H9 (cell line): Measurements from ENCODE around the gene MIB2. TPM values are rescaled to one million over a fixed set of nuclear protein-coding genes. Genes with fewer than 3 reads are reported as not detected.
A peak's percentile ranks its signal among the peaks of the same experiment; 100 is the strongest.
"Not testable (repeated sequence)": the region's sequence is repeated elsewhere in the genome, so short reads cannot be mapped to it uniquely, and the experiment has no call there.

Source experiments
- DNase-seq: peaks from one replicate; pipeline ENCODE4 v3.0.0-alpha.2; 2017
- H2AFZ ChIP-seq: one replicate; pipeline ENCODE4 v1.6.1; 2013; ENCODE audit warnings: mild to moderate bottlenecking, low read length, control low read depth, moderate library complexity
- H2AK5ac ChIP-seq: 2 replicates; pipeline ENCODE4 v1.6.1; 2013; ENCODE audit warnings: low read length, control low read depth, mixed read lengths; ENCODE audit not compliant: insufficient read length
- H2BK120ac ChIP-seq: one replicate; pipeline ENCODE4 v1.6.1; 2013; ENCODE audit warnings: low read depth, mild to moderate bottlenecking, low read length, control low read depth, inconsistent platforms; ENCODE audit not compliant: poor library complexity, severe bottlenecking
- H2BK12ac ChIP-seq: 2 replicates; pipeline ENCODE4 v1.6.1; 2013; ENCODE audit warnings: low read length, control low read depth, mixed read lengths, low read depth; ENCODE audit not compliant: insufficient read length
- H2BK15ac ChIP-seq: 2 replicates; pipeline ENCODE4 v1.6.1; 2013; ENCODE audit warnings: low read depth, low read length, control low read depth
- H2BK20ac ChIP-seq: one replicate; pipeline ENCODE4 v1.6.1; 2013; ENCODE audit warnings: low read depth, mild to moderate bottlenecking, low read length, control low read depth, inconsistent platforms; ENCODE audit not compliant: poor library complexity, severe bottlenecking
- H2BK5ac ChIP-seq: 2 replicates; pipeline ENCODE4 v1.6.1; 2013; ENCODE audit warnings: low read length, control low read depth, mixed read lengths; ENCODE audit not compliant: insufficient read length
- H3K14ac ChIP-seq: 2 replicates; pipeline ENCODE4 v1.6.1; 2013; ENCODE audit warnings: low read length, control low read depth; ENCODE audit not compliant: insufficient read depth
- H3K18ac ChIP-seq: 2 replicates; pipeline ENCODE4 v1.6.1; 2013; ENCODE audit warnings: low read depth, mild to moderate bottlenecking, mixed read lengths, low read length, control low read depth; ENCODE audit not compliant: insufficient read length
- H3K23ac ChIP-seq: 2 replicates; pipeline ENCODE4 v1.6.1; 2013; ENCODE audit warnings: low read length, control low read depth, mixed read lengths, low read depth; ENCODE audit not compliant: insufficient read length
- H3K23me2 ChIP-seq: 2 replicates; pipeline ENCODE4 v1.6.1; 2013; ENCODE audit warnings: low read depth, mild to moderate bottlenecking, mixed read lengths, low read length, control low read depth; ENCODE audit not compliant: insufficient read length, poor library complexity, severe bottlenecking
- H3K27ac ChIP-seq: 2 replicates; pipeline ENCODE4 v1.5.1; 2013; ENCODE audit warnings: low read length, control low read depth, mixed read lengths, low read depth; ENCODE audit not compliant: insufficient read length
- H3K27me3 ChIP-seq: 2 replicates; pipeline ENCODE4 v1.6.1; 2013; ENCODE audit warnings: low read length, control low read depth, inconsistent platforms; ENCODE audit not compliant: insufficient read depth
- H3K4ac ChIP-seq: 2 replicates; pipeline ENCODE4 v1.6.1; 2013; ENCODE audit warnings: low read depth, mild to moderate bottlenecking, control low read depth, inconsistent platforms, low read length, moderate library complexity
- H3K4me1 ChIP-seq: 2 replicates; pipeline ENCODE4 v1.6.1; 2013; ENCODE audit warnings: low read length, control low read depth, inconsistent platforms; ENCODE audit not compliant: insufficient read depth
- H3K4me2 ChIP-seq: 2 replicates; pipeline ENCODE4 v1.6.1; 2013; ENCODE audit warnings: low read length, control low read depth, mixed read lengths; ENCODE audit not compliant: insufficient read length, insufficient read depth
- H3K56ac ChIP-seq: 2 replicates; pipeline ENCODE4 v1.6.1; 2013; ENCODE audit warnings: low read depth, mild to moderate bottlenecking, mixed read lengths, low read length, control low read depth; ENCODE audit not compliant: insufficient read length
- H3K79me1 ChIP-seq: 2 replicates; pipeline ENCODE4 v1.6.1; 2013; ENCODE audit warnings: low read depth, mild to moderate bottlenecking, moderate library complexity, low read length, control low read depth, inconsistent platforms; ENCODE audit not compliant: insufficient read depth, poor library complexity, severe bottlenecking
- H3K79me2 ChIP-seq: 2 replicates; pipeline ENCODE4 v1.6.1; 2013; ENCODE audit warnings: low read length, control low read depth, inconsistent platforms; ENCODE audit not compliant: insufficient read depth
- H3K9ac ChIP-seq: 2 replicates; pipeline ENCODE4 v1.6.1; 2013; ENCODE audit warnings: low read length, control low read depth, mixed read lengths; ENCODE audit not compliant: insufficient read length; ENCODE audit errors: extremely low read depth
- H3K9me3 ChIP-seq: one replicate; pipeline ENCODE4 v1.6.1; 2013; ENCODE audit warnings: low read depth, low read length, inconsistent platforms; ENCODE audit not compliant: control insufficient read depth
- H3T11ph ChIP-seq: one replicate; pipeline ENCODE4 v1.6.1; 2013; ENCODE audit warnings: mild to moderate bottlenecking, low read length, control low read depth, inconsistent platforms
- H4K20me1 ChIP-seq: one replicate; pipeline ENCODE4 v1.6.1; 2013; ENCODE audit not compliant: control insufficient read depth, insufficient read length, insufficient read depth
- H4K5ac ChIP-seq: 2 replicates; pipeline ENCODE4 v1.6.1; 2013; ENCODE audit warnings: low read depth, mild to moderate bottlenecking, mixed read lengths, low read length, control low read depth; ENCODE audit not compliant: insufficient read length
- H4K8ac ChIP-seq: replicated peaks from 2 replicates; pipeline ENCODE4 v1.6.1; 2013; ENCODE audit warnings: low read length, control low read depth, mixed read lengths, low read depth; ENCODE audit not compliant: insufficient read length
- H4K91ac ChIP-seq: 2 replicates; pipeline ENCODE4 v1.6.1; 2013; ENCODE audit warnings: low read depth, mild to moderate bottlenecking, moderate library complexity, mixed read lengths, low read length, control low read depth; ENCODE audit not compliant: insufficient read length
- H3K27ac Mint-ChIP-seq, 3 experiments: 2 replicates in 2 of 3; 3 replicates in 1 of 3; pipeline ENCODE4 v1.8.0; 2020 to 2021; ENCODE audit warnings: mixed read lengths in 3 of 3, mild to moderate bottlenecking in 1 of 3, moderate library complexity in 1 of 3
- H3K27me3 Mint-ChIP-seq: 2 replicates; pipeline ENCODE4 v1.8.0; 2021; ENCODE audit warnings: low read depth, mild to moderate bottlenecking, moderate library complexity, mixed read lengths
- H3K36me3 Mint-ChIP-seq, 3 experiments: 2 replicates in 2 of 3; 3 replicates in 1 of 3; pipeline ENCODE4 v1.8.0; 2020 to 2021; ENCODE audit warnings: low read depth in 3 of 3, mixed read lengths in 3 of 3; ENCODE audit not compliant: insufficient read depth in 1 of 3
- H3K4me1 Mint-ChIP-seq, 2 experiments: 2 replicates each; pipeline ENCODE4 v1.8.0; 2020; ENCODE audit warnings: mixed read lengths in 2 of 2
- H3K4me3 Mint-ChIP-seq, 2 experiments: 2 replicates in 1 of 2; 3 replicates in 1 of 2; pipeline ENCODE4 v1.8.0; 2020 to 2021; ENCODE audit warnings: mild to moderate bottlenecking in 2 of 2, mixed read lengths in 2 of 2, moderate library complexity in 1 of 2
- H3K9me3 Mint-ChIP-seq, 2 experiments: 2 replicates in 1 of 2; 3 replicates in 1 of 2; pipeline ENCODE4 v1.8.0; 2020; ENCODE audit warnings: mild to moderate bottlenecking in 2 of 2, mixed read lengths in 2 of 2, moderate library complexity in 1 of 2
- WGBS: extraction: QIAGEN DNeasy Blood & Tissue Kit; methylation state at CpG from one replicate; pipeline ENCODE4 v1.1.7; 2013; ENCODE audit warnings: missing lambda C conversion rate, low lambda C conversion rate, mixed read lengths; ENCODE audit not compliant: insufficient read length; ENCODE audit errors: extremely low coverage; 5-methylcytosine and 5-hydroxymethylcytosine counted together
- total RNA-seq: library from RNA; stranded (reverse); gene quantifications from 2 replicates; pipeline ENCODE4 v1.2.1, GENCODE V29; 2021
- TF ChIP-seq, protein P1 (sequence below): fragments of 200-600 bp; sonication (generic); conservative IDR thresholded peaks from 3 replicates; pipeline ENCODE4 v1.8.0; 2021; ENCODE audit warnings: antibody characterized with exemption, mild to moderate bottlenecking

MIB2 gene
- total RNA-seq, 1 experiment from 2014 or later: 77.8 TPM

DNA sequence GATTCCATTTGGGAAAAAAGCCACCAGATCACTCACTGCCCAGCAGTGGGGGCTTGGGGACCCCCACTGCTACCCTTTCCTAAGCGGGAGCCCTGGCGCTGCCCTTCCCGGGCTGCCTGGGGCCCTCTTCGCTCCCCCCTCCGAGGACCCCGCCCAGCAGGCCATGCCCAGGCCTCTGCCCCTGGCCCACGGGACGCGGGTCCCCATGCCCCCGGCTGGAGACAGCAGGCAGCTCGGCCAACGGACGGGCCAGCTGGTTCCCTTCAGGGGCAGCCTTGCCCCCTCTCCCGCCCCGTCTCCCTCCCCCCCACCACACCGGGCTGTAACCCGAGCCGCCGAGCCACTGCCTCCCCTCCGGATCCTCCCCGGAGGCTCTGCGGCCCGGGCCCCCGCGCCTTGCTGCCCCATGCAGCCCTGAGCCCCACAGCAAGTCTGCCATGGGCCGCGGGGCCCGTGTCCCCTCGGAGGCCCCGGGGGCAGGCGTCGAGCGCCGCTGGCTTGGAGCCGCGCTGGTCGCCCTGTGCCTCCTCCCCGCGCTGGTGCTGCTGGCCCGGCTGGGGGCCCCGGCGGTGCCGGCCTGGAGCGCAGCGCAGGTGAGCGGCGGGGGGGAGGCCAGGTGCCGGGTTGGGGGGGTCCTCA lies 16.6 kb downstream of the MIB2 start, which contains the start of gene MMP23B:
MMP23B (plus strand) TSS at position 392 of the 639 bp plus-strand sequence; CDS start at position 438, 46 bp downstream.
- Mint-ChIP-seq H3K4me3 (peak within 1 kb of the TSS; percentile 52 to 75), H3K4me1 (peaks cover 2% of the 10 kb centered on the region in 2 experiments; a peak in 2 of 4 replicates), H3K27ac (no peak within 1 kb of the TSS), H3K36me3 (peaks cover 2 to 6% (median 5%) of the 10 kb centered on the region in 3 experiments; a peak in 4 of 7 replicates), H3K27me3 (peaks cover 12% of the 10 kb centered on the region), H3K9me3 (no peaks in the 10 kb centered on the region)
- H3K14ac ChIP-seq: no peak within 1 kb of the TSS
- no peak within 1 kb of the TSS for H3K4ac ChIP-seq
- no peak within 1 kb of the TSS for H3K23ac ChIP-seq
- H4K5ac ChIP-seq: no peak within 1 kb of the TSS
- H3K4me1 ChIP-seq: no peaks in the 10 kb centered on the region
- TF ChIP-seq, protein P1, sequence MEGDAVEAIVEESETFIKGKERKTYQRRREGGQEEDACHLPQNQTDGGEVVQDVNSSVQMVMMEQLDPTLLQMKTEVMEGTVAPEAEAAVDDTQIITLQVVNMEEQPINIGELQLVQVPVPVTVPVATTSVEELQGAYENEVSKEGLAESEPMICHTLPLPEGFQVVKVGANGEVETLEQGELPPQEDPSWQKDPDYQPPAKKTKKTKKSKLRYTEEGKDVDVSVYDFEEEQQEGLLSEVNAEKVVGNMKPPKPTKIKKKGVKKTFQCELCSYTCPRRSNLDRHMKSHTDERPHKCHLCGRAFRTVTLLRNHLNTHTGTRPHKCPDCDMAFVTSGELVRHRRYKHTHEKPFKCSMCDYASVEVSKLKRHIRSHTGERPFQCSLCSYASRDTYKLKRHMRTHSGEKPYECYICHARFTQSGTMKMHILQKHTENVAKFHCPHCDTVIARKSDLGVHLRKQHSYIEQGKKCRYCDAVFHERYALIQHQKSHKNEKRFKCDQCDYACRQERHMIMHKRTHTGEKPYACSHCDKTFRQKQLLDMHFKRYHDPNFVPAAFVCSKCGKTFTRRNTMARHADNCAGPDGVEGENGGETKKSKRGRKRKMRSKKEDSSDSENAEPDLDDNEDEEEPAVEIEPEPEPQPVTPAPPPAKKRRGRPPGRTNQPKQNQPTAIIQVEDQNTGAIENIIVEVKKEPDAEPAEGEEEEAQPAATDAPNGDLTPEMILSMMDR: no peak
- peak within 1 kb of the TSS; percentile 64 for H3K18ac ChIP-seq
- no peaks in the 10 kb centered on the region for H3K79me1 ChIP-seq
- no peak within 1 kb of the TSS for H4K8ac ChIP-seq
- no peaks in the 10 kb centered on the region; the same call in 1 of the 2 replicates for H3K27me3 ChIP-seq
- peak within 1 kb of the TSS; percentile 57 for H2BK120ac ChIP-seq
- no peaks in the 10 kb centered on the region for H3K9me3 ChIP-seq
- peaks cover 7% of the 10 kb centered on the region for H3K23me2 ChIP-seq
- no peak within 1 kb of the TSS for H3T11ph ChIP-seq
- no peak within 1 kb of the TSS for H2AFZ ChIP-seq
- no peak within 1 kb of the TSS for H2BK20ac ChIP-seq
- H2BK15ac ChIP-seq: no peak within 1 kb of the TSS
- no peak within 1 kb of the TSS for H3K56ac ChIP-seq
- H3K4me2 ChIP-seq: peak within 1 kb of the TSS; percentile 40
- WGBS: no CpG with 5 or more reads among the region's 48 CpGs
- H3K9ac ChIP-seq: no peak within 1 kb of the TSS
- no peaks in the 10 kb centered on the region for H3K79me2 ChIP-seq
- H4K20me1 ChIP-seq: no peaks in the 10 kb centered on the region
- H3K27ac ChIP-seq: no peak within 1 kb of the TSS
- no peak within 1 kb of the TSS for H2BK5ac ChIP-seq
- H2BK12ac ChIP-seq: no peak within 1 kb of the TSS
- H2AK5ac ChIP-seq: no peak within 1 kb of the TSS
- DNase-seq: peak; percentile 67
- H4K91ac ChIP-seq: no peak within 1 kb of the TSS

DNA sequence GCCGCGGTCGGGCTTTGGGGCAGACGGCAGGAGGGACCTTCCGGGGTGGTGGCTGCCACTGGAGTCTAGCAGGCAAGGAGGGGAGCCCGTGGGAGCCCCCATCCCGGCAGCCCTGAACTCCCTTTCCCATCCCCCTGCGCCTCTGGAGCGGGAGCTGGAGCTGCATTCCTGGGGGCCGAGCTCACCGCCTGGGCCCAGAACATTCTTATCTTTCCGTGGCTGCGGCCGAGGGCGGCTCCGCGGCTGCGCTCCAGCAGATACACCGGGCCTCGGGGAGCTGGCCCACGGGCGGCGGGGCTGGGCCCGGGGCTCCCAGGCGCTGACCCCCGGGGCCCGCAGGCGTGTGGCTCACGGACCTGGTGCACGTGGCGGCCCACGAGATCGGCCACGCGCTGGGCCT lies 18.1 kb downstream of the MIB2 start:
- not testable (repeated sequence) for H3K4me1 ChIP-seq, H3K9ac ChIP-seq, H3K9me3 ChIP-seq, H4K8ac ChIP-seq, H3K4me1 Mint-ChIP-seq, H2BK12ac ChIP-seq, H2BK20ac ChIP-seq, H4K91ac ChIP-seq, DNase-seq, H3K4me3 Mint-ChIP-seq, H4K5ac ChIP-seq, H3K23ac ChIP-seq, H2AFZ ChIP-seq, H2BK120ac ChIP-seq, H3K18ac ChIP-seq, H3K23me2 ChIP-seq, H3K79me2 ChIP-seq, H3K79me1 ChIP-seq, H2AK5ac ChIP-seq, H3T11ph ChIP-seq, H2BK5ac ChIP-seq, H3K36me3 Mint-ChIP-seq, H4K20me1 ChIP-seq, H3K56ac ChIP-seq, H3K4ac ChIP-seq, H2BK15ac ChIP-seq, H3K4me2 ChIP-seq, H3K9me3 Mint-ChIP-seq, H3K14ac ChIP-seq, H3K27ac ChIP-seq, H3K27me3 ChIP-seq, H3K27ac Mint-ChIP-seq
- H3K27me3 Mint-ChIP-seq: peaks cover 12% of the 10 kb centered on the region
- no CpG with 5 or more reads among the region's 35 CpGs for WGBS
